IPS DF 4.7 (cell line): ENCODE results near the gene PPAN.

Experiments used
- DNase-seq: peaks from one replicate; pipeline ENCODE4 v3.0.0-alpha.2; 2013; ENCODE audit warnings: low spot score; ENCODE audit errors: extremely low read depth

The PPAN gene

DNA sequence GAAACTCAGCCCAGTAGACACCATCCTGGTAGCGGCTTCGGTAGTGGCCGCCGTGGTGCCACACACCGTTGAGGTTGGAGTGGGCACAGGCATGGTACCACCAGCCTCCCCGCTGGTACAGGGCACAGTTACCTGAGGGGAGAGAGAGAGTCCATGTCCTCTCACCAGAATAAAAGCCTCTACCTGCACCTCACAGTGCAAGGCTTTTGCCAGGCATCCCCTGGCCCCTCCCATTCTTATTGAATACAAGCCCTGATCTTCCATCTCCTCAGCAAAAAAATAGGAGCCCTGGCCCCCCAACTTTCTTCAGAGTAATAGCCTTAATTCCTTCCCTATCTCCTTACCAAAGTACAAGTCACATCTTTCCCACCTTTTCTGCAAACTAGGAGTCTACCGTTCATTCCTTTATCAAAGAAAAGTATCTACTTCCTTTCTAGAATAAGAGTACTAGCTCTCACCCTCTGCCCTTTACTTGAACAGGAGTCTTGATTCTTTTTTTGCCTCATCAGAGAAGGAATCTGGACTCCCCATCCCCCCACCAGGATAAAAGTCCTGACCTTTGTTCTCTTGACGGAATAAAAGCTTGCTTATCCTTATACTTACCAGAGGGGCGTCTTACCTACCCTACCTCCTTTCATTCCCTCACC is 13.4 kb upstream of the PPAN start:
- DNase-seq = no peak

DNA sequence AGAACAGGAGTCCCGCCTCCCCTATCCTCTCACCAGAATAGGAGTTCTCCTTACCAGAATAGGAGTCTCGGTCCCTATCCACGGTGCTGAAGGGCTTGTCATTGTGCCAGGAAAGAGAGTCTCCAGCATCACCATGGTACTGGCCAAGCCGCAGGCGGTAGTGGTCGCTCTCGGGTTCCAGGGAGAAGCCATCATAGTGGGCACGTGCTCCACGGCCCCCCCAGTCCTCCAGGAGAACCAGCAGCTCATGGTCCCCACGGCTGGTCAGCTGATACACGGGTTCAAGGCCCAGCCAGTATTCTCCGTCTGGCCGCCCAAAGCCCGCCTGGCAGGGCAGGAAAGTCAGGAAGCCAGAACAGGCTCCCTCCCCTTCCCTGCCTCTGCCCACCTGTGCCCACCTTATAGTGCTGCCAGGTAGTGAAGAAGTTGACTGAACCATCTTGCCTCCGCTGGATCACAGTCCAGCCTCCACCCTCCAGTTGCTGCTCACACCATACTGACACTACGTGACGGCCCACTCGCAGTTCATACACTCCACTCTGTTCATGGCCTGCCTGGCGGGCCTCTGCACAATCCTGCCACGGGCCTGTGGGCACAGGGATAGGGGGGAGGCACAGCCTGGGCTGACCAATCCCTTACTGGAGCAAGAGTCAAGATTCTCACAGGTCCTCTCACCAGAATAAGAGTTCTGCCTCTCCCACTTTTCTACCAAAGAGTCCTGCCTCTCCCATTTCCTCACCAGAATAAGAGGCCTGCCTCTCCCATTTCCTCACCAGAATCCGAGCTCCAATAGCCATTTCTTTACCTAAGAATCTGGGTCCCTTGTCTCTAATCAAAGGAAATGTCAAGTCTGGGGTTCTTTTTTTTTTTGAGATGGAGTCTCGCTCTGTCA is 12.6 kb upstream of the PPAN start:
- DNase-seq = no peak

DNA sequence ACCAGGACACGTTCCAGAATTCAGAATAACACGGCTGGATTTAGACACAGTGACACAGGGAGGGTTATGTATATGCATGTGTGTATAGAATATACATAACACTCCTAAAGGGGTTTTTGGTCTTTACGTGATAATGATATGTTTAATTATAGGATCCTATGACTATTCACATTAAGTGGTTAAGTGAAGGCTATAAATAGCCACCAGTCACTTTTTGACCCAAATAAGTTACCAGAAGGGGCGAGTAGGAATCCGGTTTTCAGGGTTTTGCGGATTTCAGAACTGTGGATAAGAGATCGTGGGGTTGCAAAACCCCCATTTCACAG is 10.6 kb upstream of the PPAN start:
- no peak for DNase-seq

DNA sequence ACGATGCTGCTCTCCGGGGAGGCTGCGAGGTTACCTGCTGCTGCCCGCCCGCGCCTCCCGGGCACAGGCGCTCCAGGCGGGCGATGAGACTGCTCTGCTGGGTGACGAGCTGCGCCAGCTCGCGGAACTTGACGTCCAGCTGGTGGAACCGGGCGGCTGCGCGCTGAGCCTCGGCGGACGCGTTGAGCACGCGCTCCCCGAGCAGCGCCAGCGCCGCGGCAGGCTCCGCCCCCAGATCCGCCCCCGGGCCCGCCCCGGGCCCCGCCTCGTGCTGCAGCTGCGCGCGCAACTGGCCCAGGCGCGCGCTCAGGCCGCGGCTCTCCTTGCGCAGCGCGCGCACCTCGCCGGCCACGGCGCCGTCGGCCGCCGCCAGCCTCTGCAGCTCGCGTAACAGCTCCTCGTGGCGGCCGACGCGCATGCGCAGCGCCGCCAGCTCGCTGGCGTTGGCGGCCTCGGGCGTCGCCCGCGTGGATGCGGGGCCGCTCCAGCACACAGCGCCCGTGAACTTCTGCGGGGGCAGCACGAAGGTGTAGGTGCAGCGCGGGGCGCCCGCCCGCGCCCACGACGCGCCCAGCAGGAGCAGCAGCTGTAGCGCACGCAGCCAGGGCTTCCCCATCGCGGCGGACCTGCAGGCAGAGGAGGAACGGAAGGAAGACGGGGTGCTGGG is 10.1 kb upstream of the PPAN start:
- DNase-seq = no peak

DNA sequence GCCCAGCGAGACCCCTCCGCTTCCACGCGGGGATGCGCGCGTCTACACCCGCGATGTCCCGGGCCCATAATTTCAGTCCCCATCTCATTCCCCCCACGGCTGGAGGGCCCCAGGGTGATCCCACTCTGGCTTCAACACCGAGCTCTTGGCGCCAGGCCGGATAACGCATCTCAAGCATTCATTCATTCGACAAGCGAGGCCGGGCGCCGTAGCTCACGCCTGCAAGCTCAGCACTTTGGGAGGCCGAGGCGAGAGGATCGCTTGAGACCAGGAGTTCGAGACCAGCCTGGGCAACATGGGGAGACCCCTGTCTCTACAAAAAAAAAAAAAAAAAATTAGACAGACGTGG is 9.6 kb upstream of the PPAN start:
- DNase-seq = no peak

DNA sequence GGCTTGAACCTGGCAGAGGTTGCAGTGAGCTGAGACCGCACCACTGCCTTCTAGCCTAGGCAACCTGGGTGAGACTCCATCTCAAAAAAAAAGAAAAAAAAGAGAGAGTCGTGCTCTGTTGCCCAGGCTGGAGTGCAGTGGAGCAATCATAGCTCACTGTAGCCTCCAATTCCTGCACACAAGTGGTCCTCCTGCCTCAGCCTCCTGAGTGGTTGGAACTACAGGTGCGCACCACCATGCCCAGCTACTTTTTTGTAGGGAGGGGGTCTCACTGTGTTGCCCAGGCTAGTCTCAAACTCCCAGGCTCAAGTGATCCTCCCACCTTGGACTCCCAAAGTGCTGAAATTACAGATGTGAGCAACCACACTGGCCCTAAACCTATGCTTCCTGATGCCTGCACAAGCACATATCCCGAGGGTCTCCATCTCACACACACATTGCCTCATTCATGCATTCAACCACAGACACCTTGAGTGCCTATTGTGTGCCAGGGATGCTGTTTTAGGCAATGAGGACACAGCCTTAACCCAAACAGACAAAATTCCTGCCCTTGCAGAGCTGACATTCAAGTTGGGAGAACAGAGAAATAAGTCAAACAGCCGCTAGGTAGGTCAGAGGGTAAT is 5.9 kb upstream of the PPAN start:
- DNase-seq = no peak

DNA sequence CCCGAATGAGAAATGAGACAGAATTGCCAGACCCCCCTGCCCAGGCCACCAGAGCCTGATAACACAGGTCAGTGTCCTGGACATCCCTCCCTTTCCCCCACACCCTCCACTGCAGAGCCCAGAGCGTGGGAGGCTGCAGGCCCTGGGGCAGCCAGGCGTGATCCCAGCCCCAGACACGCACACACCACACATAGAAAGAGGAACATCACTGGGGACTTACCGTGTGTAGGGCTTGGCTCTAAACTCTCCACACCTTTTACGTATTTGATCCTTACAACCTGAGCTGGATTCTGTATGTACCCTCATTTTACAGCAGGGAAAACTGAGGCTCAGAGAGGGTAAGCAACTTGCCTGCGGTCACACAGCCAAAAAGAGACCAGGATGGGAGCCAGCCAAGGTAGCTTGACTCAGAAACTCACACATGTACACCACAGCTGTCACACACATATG is 3.4 kb upstream of the PPAN start:
- no peak for DNase-seq

DNA sequence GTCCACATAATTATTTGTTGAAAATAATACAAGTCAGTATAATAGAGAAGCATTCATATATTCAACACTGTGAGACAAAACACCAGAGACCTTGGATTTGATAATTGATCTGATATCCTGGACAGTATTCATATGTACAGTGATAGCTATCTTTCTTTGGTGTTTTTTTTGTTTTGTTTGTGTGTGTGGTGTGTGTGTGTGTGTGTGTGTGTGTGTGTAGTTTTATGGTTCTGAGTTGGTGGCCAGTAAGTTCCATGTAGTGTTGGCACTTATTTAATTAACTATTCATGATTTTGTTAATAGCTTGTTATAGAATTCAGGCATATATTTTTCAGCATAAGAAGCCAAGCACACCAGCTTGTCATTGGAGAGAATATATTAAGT is 2.0 kb upstream of the PPAN start:
- DNase-seq = no peak

DNA sequence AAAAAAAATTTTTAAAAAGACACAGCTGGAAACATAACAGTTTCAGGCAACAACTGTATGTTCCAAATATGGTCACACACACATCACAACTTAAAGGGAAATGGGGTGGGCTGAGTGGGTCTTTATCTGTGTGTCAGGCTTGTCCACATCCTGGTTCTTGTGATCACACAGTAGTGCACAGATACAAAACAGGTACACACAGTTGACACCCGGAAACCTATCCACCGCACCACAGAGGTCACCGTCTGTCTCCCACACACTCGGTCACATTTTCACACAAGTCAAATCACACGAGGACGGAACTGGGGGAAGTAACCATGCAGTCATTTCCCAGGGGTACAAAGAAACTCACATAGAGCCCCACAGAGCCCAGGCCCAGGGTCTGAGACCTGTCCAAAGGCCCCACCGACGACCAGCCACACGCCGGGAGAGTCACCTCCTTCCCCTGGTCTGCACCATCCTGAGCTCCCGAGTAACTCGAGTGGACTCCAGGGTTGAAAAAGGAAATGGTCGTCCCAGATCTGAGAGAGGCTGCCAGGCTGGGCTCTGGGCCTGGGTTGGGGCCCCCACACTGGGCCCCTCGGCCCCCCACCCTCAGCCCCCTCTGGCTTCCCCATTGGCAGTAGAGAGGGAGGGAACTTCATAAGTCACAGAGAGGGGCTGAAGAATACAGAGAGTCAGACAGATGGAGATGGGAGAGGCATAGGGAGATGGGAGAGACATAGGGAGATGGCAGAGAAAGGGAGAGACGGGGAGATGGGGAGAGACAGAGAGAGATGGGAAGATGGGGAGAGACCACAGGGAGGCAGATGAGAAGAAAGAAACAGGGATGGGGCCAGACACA is 1.3 kb upstream of the PPAN start:
- no peak for DNase-seq

DNA sequence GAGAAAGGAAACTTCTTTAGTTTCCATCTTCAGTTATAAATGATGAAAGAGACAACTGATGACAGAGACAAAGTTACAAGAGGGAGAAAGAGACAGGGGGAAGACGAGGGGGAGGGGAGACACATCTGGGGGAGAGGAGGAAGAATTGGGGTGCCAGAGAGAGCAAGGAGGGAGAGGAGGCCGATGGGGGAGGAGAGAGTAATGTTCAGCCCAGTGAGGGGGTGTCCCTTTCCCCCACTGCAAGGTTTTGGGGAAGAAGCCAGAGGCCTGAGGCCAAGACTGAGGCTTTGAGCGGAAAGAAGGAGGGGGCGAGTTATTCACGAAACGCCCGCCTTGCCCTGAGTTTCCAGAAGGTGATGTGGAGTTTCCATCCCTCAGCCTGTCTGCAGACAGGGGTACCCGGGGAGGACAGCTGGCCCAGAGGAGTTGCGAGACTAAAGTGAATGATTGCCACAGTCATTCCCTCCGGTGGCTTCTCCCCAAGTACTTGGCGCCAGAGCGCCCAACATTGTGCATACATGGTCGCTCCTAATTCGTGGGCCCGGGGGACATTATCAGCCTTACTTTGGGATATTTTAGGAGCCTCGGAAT is 558 bp upstream of the PPAN start:
- DNase-seq = no peak

DNA sequence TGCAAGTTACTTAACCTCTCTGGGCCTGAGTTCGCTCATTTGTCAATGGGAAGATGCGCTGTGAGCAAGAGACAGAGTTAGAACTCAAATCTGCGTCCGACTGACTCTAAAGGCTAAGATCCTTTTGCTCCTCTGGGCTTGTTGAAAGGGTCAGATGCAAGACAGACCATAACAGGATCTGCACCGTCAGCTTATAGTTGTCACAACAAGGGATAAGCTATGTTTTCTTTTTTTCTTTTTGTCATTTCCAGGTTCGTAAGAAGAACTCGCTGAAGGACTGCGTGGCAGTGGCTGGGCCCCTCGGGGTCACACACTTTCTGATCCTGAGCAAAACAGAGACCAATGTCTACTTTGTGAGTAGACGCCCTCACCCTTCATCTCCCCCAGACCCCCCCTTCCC is 1.1 kb downstream of the PPAN start:
- DNase-seq = no peak

DNA sequence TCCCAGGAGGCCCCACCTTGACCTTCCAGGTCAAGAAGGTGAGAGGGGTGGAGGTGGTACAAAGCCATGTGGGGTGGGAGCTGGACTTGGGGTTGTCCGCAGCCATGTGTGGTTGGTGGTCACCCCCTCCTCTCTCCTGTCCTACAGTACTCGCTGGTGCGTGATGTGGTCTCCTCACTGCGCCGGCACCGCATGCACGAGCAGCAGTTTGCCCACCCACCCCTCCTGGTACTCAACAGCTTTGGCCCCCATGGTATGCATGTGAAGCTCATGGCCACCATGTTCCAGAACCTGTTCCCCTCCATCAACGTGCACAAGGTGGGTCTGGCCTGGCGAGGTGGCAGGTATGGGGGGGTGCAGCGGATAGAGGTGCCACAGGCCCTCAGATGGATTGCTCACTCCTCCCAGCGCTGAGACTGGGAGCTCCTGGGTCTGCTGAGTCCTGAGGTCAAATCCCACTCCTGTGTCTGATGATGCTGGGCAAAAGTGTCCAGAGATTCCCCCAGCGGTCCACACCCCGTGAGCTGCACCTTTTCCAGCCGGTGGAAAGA is 1.7 kb downstream of the PPAN start:
- DNase-seq = no peak

DNA sequence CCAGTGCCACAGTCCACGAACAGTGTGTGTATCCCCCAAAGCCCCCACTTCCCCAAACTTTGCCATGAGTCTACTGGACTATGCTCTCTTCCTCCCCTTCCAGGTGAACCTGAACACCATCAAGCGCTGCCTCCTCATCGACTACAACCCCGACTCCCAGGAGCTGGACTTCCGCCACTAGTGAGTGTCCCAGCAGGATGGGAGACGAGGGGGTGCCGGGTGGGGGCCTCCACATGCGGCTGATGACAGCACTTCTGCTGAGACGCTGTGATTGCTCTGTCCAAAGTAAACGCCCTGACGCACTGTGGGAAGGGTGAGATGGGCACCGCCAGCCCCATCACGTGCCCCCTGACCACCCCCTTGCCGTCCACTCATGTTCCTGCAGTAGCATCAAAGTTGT is 3.4 kb downstream of the PPAN start:
- DNase-seq = no peak

DNA sequence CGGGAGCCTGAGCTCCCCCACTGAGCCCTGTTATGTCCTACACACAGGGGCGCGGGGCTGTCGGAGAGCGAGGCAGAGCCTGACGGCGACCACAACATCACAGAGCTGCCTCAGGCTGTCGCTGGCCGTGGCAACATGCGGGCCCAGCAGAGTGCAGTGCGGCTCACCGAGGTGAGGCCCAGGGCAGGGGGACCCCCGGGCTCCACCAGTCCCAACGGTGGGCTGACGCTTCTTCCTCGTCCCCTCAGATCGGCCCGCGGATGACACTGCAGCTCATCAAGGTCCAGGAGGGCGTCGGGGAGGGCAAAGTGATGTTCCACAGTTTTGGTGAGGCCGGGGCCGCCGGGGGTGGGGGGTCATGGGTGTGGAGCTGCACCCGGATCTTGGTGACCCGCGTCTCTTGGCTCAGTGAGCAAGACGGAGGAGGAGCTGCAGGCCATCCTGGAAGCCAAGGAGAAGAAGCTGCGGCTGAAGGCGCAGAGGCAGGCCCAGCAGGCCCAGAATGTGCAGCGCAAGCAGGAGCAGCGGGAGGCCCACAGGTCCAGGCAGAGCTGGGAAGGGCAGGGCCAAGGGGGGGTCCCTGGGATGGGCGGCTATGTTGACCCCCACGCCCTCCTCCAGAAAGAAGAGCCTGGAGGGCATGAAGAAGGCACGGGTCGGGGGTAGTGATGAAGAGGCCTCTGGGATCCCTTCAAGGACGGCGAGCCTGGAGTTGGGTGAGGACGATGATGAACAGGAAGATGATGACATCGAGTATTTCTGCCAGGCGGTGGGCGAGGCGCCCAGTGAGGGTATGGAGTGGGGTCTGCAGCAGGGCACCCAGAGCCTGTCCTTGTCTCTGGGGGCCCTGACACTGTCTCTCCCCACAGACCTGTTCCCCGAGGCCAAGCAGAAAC is 4.2 kb downstream of the PPAN start:
- no peak for DNase-seq

DNA sequence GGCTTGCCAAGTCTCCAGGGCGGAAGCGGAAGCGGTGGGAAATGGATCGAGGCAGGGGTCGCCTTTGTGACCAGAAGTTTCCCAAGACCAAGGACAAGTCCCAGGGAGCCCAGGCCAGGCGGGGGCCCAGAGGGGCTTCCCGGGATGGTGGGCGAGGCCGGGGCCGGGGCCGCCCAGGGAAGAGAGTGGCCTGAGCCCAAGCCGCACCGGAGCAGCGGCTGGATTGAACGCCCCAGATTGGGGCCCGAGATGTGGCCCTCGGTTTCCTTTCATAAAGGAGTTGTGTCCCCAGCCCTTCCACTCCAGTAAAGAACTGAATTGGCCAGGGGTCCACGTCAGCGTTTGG is 4.8 kb downstream of the PPAN start:
- DNase-seq = no peak

DNA sequence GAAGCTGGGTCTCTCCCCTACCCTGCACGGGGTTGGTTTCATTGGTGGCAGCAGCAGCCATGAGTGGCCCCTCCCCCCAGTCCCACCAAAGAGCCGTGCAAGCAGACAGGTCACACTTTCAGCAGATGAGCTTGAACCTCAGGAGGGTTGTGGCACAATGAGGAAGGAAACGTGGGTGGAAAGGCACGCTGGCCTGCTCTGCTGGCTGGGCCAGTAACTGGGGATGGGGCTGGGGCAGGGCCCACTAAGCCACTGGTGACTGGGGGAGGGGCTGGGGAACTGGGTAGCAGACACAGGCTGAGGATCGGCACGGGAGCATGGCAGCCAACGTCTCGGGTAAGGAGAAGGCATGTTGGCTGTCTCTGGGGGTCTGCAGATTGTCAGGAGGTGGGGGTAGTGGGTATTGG is 5.2 kb downstream of the PPAN start, which contains the start of gene P2RY11:
Gene P2RY11, plus strand, starts transcription at position 289 of the 407 bp plus-strand sequence. Its CDS starts 29 bp downstream, at position 318.
- no peak for DNase-seq

DNA sequence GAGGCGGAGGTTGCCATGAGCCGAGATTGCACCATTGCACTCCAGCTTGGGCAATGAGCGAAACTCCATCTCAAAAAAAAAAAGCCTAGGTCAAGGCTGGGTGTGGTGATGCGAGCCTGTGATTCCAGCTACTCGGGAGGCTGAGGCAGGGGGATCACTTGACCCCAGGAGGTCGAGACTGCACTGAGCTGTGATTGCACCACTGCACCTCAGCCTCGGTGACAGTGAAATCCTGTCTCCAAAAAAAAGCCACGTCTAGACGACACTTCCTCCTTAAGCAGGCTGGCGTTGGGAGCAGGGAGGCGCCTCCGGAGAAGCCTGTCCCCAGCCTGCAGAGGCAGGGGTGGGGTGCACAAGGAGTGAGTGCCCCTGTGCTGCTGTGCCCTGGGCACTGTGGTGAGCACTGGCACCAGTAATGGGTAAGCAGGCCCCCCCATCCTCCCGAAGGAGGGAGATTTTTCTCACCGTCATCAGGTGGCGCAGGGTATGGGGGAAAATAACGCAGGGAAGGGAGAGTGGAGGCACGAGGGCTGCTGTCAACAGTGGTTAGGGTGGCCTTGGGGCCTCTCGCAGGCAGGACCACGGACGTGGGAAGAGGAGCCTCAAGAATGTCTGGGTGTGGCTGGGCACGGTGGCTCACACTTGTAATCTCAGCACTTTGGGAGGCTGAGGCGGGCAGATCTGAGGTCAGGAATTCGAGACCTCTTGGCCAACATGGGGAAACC is 6.0 kb downstream of the PPAN start:
- no peak for DNase-seq

DNA sequence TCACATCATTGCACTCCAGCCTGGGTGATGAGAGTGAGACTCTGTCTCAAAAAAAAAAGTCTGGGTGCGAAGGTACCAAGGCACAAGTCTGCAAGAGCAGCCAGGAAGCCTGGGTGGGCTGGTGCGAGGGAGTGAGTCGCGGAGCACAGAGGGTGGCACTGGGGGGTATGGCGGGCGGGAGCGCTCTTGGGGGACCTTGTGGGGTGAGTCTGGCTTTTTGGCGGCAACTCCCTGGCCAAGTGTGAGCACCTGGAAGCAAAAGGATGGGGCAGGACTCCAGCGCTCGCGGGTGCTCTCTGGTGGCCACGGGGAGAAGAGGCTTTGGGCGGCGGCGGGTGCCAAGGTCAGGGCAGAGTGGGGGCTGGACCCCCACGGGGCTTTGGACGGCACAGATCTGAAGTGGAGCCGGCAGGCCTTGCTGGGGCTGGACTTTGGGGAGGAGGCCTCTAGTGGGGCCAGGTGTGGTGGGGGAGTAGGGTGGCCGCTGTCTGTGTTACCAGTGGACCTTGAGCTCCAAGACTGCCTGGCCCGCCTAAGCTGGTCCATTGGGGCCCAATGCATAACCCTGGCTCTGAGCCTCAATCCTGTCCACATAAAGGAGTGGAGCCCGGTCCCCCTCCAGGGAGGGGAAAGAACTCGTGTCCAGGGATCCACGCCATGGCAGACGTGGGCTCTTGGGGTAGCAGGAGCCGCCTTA is 6.9 kb downstream of the PPAN start:
- DNase-seq = no peak
